Suprapubic skin (tissue), 4 donors: ENCODE results near the gene NT5DC4. TPM values are rescaled to one million over a fixed set of nuclear protein-coding genes. Genes with fewer than 3 reads are reported as not detected.

ENCODE experiments used
- DNase-seq, 2 donors: peaks; one replicate each; pipeline ENCODE4 v3.0.0-alpha.2; 2019; ENCODE audit warnings: low spot score in 2 of 2
- H3K27ac ChIP-seq: fragments of 200-600 bp; sonication (generic); one replicate; pipeline ENCODE4 v1.5.1; 2019
- H3K27me3 ChIP-seq: fragments of 200-600 bp; sonication (generic); one replicate; pipeline ENCODE4 v1.5.1; 2019
- H3K36me3 ChIP-seq: fragments of 200-600 bp; sonication (generic); one replicate; pipeline ENCODE4 v1.5.1; 2019
- H3K4me1 ChIP-seq: fragments of 200-600 bp; sonication (generic); one replicate; pipeline ENCODE4 v1.5.1; 2019
- H3K4me3 ChIP-seq: fragments of 200-600 bp; sonication (generic); one replicate; pipeline ENCODE4 v1.5.1; 2019; ENCODE audit warnings: mild to moderate bottlenecking
- H3K9me3 ChIP-seq: fragments of 200-600 bp; sonication (generic); one replicate; pipeline ENCODE4 v1.5.1; 2019
- EP300 ChIP-seq: sonication (generic); formaldehyde crosslinking; IDR thresholded peaks from one replicate; pipeline ENCODE4 v1.6.1; 2017; ENCODE audit warnings: antibody characterized with exemption
- POLR2A ChIP-seq, 2 donors: fragments of 450-650 bp; IDR thresholded peaks; one replicate each; pipeline ENCODE4 v1.6.1; 2017; ENCODE audit warnings: antibody characterized with exemption in 2 of 2, mild to moderate bottlenecking in 2 of 2, moderate library complexity in 2 of 2
- POLR2AphosphoS5 ChIP-seq, 3 donors: sonication (generic); formaldehyde crosslinking; IDR thresholded peaks; one replicate each; pipeline ENCODE4 v1.6.1; 2017; ENCODE audit warnings: antibody characterized with exemption in 3 of 3
- WGBS: methylation state at CpG from one replicate; pipeline ENCODE4 v1.1.5; 2018; 5-methylcytosine and 5-hydroxymethylcytosine counted together
- total RNA-seq, 4 donors: library from RNA; depleted of rRNA; stranded (reverse); fragments of >200 nt; gene quantifications; one replicate each; pipeline ENCODE4 v1.1.0, GENCODE V29; 2016
- TF ChIP-seq, protein P1 (sequence below), 2 donors: fragments of 200-600 bp in 1 of 2; fragments of 450-650 bp in 1 of 2; sonication (generic) in 1 of 2; IDR thresholded peaks; one replicate each; pipeline ENCODE4 v1.5.1; 2016 to 2019; ENCODE audit warnings: antibody characterized with exemption in 2 of 2, mild to moderate bottlenecking in 1 of 2, moderate library complexity in 1 of 2

NT5DC4 gene
- total RNA-seq, 4 donors from 2014 or later = 4.2 TPM; not detected in 3

GRCh38 chr2:112772322-112772721 lies 51.5 kb downstream of the NT5DC4 start:
- no peak for TF ChIP-seq EP300
- TF ChIP-seq, protein P1, sequence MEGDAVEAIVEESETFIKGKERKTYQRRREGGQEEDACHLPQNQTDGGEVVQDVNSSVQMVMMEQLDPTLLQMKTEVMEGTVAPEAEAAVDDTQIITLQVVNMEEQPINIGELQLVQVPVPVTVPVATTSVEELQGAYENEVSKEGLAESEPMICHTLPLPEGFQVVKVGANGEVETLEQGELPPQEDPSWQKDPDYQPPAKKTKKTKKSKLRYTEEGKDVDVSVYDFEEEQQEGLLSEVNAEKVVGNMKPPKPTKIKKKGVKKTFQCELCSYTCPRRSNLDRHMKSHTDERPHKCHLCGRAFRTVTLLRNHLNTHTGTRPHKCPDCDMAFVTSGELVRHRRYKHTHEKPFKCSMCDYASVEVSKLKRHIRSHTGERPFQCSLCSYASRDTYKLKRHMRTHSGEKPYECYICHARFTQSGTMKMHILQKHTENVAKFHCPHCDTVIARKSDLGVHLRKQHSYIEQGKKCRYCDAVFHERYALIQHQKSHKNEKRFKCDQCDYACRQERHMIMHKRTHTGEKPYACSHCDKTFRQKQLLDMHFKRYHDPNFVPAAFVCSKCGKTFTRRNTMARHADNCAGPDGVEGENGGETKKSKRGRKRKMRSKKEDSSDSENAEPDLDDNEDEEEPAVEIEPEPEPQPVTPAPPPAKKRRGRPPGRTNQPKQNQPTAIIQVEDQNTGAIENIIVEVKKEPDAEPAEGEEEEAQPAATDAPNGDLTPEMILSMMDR (IDR thresholded peaks at IDR 0.05) = no peak
- no peak for TF ChIP-seq POLR2AphosphoS5 (IDR thresholded peaks at IDR 0.05)
- TF ChIP-seq POLR2A (IDR thresholded peaks at IDR 0.05) = no peak
- no peaks in the 10 kb centered on the region for H3K4me1 ChIP-seq
- no peak for DNase-seq
- no peaks in the 10 kb centered on the region for H3K36me3 ChIP-seq
- no peaks in the 10 kb centered on the region for H3K27me3 ChIP-seq
- no peaks in the 10 kb centered on the region for H3K9me3 ChIP-seq
- 78% methylated on average over 4 of the region's 4 CpGs for WGBS
- no peak overlapping the region for H3K4me3 ChIP-seq
- no peak overlapping the region for H3K27ac ChIP-seq

GRCh38 chr2:112772911-112773475 lies 52.2 kb downstream of the NT5DC4 start:
- H3K9me3 ChIP-seq = no peaks in the 10 kb centered on the region
- DNase-seq = no peak
- H3K4me1 ChIP-seq = no peaks in the 10 kb centered on the region
- WGBS = 59% methylated on average over 2 of the region's 2 CpGs
- no peak overlapping the region for H3K4me3 ChIP-seq
- no peaks in the 10 kb centered on the region for H3K27me3 ChIP-seq
- no peak overlapping the region for H3K27ac ChIP-seq
- TF ChIP-seq EP300 (no peak), POLR2AphosphoS5 (IDR thresholded peaks at IDR 0.05) (no peak), POLR2A (IDR thresholded peaks at IDR 0.05) (no peak)
- TF ChIP-seq, protein P1 (IDR thresholded peaks at IDR 0.05) = no peak
- H3K36me3 ChIP-seq = no peaks in the 10 kb centered on the region

DNA sequence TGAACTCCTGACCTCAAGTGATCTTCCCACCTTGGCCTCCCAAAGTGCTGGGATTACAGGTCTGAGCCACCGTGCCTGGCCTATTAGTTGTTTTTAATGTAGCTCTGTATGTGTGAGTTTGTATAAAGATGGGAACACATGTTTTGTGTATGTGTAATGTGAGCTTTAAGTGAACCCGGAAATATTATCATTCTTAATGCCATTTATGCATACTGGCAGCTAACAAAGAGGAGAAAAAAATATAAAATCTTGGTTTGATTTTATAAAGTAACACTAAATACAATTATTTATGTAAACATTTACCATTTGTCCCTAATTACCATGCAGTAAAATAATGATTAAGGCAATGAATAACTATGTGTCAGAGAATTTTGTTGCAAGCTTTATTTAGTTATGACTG lies 52.7 kb downstream of the NT5DC4 start:
- no peak for TF ChIP-seq POLR2AphosphoS5 (IDR thresholded peaks at IDR 0.05)
- no peak for TF ChIP-seq EP300
- TF ChIP-seq POLR2A (IDR thresholded peaks at IDR 0.05) = no peak
- TF ChIP-seq, protein P1 (IDR thresholded peaks at IDR 0.05) = no peak
- Histone ChIP-seq H3K36me3 (no peaks in the 10 kb centered on the region), H3K27me3 (no peaks in the 10 kb centered on the region), H3K27ac (no peak overlapping the region), H3K9me3 (no peaks in the 10 kb centered on the region), H3K4me3 (no peak overlapping the region), H3K4me1 (no peaks in the 10 kb centered on the region)
- 67% methylated on average over 2 of the region's 2 CpGs for WGBS
- no peak for DNase-seq

DNA sequence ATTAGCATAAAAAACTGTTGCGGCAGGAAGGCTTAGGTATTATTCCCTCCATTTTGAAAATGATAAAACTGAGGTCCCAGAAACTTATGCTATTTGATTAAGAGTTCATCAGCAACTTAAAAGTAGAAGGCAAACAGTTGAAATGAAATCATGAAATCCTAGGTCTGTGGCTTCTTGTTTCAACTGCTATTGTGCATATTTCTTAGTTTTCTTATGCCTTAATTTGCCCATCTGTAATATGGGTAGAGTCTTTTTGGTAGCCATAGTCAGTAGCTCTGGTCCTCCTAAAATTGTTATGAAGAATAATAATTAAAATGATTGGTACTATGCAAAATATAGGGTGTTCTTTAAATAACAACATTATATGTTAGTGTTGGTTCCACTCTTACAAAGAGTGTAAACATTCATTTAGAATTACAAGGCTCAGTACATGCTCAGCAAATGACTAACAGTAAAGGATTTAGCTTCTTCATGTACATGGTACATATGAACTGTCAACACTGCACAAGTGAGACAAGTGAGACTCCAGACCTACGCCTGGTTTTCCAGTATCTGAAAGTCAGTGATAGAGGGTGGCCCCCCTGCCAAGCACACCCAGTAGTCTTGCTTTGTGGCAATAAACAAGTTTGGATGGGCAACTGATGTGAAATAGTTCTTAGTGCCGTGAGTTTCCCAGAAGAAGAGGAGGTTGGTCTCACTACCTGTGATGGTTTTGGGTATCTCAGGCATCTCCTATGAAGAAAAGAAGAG lies 53.9 kb downstream of the NT5DC4 start:
- H3K27me3 ChIP-seq = no peaks in the 10 kb centered on the region
- no peaks in the 10 kb centered on the region for H3K4me1 ChIP-seq
- H3K36me3 ChIP-seq = no peaks in the 10 kb centered on the region
- 91% methylated on average over 3 of the region's 3 CpGs for WGBS
- no peak overlapping the region for H3K4me3 ChIP-seq
- H3K27ac ChIP-seq = no peak overlapping the region
- no peaks in the 10 kb centered on the region for H3K9me3 ChIP-seq
- no peak for DNase-seq
- TF ChIP-seq, protein P1 (IDR thresholded peaks at IDR 0.05) = no peak
- no peak for TF ChIP-seq POLR2AphosphoS5 (IDR thresholded peaks at IDR 0.05)
- no peak for TF ChIP-seq EP300
- TF ChIP-seq POLR2A (IDR thresholded peaks at IDR 0.05) = no peak

- 73% methylated on average over 3 of the region's 3 CpGs for WGBS
- no peak for DNase-seq
Observed at GRCh38 chr2:112776113-112776512, 55.3 kb downstream of the NT5DC4 start.

More at GRCh38 chr2:112776113-112776512, 55.3 kb downstream of the NT5DC4 start:
- no peak overlapping the region for H3K27ac ChIP-seq
- no peak for TF ChIP-seq POLR2A (IDR thresholded peaks at IDR 0.05)
- TF ChIP-seq, protein P1 (IDR thresholded peaks at IDR 0.05) = no peak
- TF ChIP-seq EP300 = no peak
- TF ChIP-seq POLR2AphosphoS5 (IDR thresholded peaks at IDR 0.05) = no peak
- no peaks in the 10 kb centered on the region for H3K9me3 ChIP-seq
- no peaks in the 10 kb centered on the region for H3K36me3 ChIP-seq
- no peaks in the 10 kb centered on the region for H3K4me1 ChIP-seq
- H3K4me3 ChIP-seq = no peak overlapping the region
- no peaks in the 10 kb centered on the region for H3K27me3 ChIP-seq
